ENCODE results near the gene CD22. TPM values are rescaled to one million over a fixed set of nuclear protein-coding genes. Genes with fewer than 3 reads are reported as not detected.

Gene CD22
- total RNA-seq, 2 experiments from 2014 or later: 0.41 TPM; not detected in 1

GRCh38 chr19:35291916-35292315 is 37.1 kb upstream of the CD22 start, which contains the start of gene MAG:
TSS of gene MAG (plus strand) at chr19:35292161. CDS start at chr19:35295409, 3,248 bp downstream.
- no peaks in the 10 kb centered on the region for H3K36me3 Mint-ChIP-seq
- H3K9me3 Mint-ChIP-seq (ENCODE audit: low read depth): no peaks in the 10 kb centered on the region
- H3K4me1 Mint-ChIP-seq: peaks cover 8% of the 10 kb centered on the region
- CTCF ChIA-PET: no interaction called here
- ATAC-seq (no peak), DNase-seq (no peak)
- H3K27ac Mint-ChIP-seq: no peak within 1 kb of the TSS
- H3K4me3 Mint-ChIP-seq: no peak within 1 kb of the TSS
- no peaks in the 10 kb centered on the region for H3K27me3 Mint-ChIP-seq

GRCh38 chr19:35292421-35293362 is 36.3 kb upstream of the CD22 start:
- no peak for ATAC-seq
- peaks cover 8% of the 10 kb centered on the region for H3K4me1 Mint-ChIP-seq
- H3K27me3 Mint-ChIP-seq: no peaks in the 10 kb centered on the region
- H3K36me3 Mint-ChIP-seq: no peaks in the 10 kb centered on the region
- CTCF ChIA-PET: no interaction called here
- DNase-seq: no peak
- H3K27ac Mint-ChIP-seq: no peak overlapping the region
- no peak overlapping the region for H3K4me3 Mint-ChIP-seq
- no peaks in the 10 kb centered on the region for H3K9me3 Mint-ChIP-seq (ENCODE audit: low read depth)

DNA sequence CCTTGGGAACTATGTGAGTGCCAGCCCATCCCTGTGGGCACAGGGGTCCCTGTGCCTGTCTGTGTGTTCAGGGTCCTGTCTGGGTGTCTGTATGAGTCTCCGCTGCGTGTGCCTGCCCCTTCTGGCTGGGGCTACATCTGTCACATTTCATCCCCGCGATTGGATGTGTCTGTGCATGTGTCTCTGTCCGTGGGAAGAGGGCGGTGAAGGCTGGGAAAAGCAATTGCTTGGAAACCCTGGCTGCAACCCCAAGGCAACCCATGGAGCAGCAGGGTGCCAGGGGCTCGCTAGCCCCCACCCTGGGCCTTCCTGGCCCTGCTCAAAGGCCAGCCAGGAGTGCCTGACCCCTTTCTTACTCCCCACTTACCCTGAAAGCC is 35.6 kb upstream of the CD22 start:
- Mint-ChIP-seq H3K27me3 (no peaks in the 10 kb centered on the region), H3K4me1 (peaks cover 8% of the 10 kb centered on the region), H3K4me3 (no peak overlapping the region), H3K9me3 (ENCODE audit: low read depth) (no peaks in the 10 kb centered on the region), H3K27ac (no peak overlapping the region), H3K36me3 (no peaks in the 10 kb centered on the region)
- CTCF ChIA-PET: no interaction called here
- ATAC-seq: no peak
- DNase-seq: no peak

DNA sequence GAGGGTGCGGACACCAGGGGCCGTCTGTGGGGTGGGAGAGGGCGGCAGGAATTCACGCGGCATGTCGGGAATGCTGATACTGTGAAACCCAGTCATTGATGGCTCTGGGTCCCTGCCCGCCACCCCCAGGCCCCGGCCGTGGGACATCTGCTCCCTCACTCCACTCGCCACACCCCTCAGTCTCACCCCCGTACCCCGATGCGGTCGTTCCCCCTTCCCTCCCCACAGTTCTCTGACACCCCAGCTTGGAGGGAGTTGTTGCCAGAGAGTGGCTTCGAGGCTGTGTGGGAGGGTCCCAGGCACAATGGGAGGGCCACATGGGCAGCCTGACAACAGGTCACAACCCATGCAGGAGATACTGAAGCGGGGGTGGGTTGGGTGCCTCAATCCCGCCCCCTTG is 35.2 kb upstream of the CD22 start:
- H3K4me3 Mint-ChIP-seq: no peak overlapping the region
- DNase-seq (no peak), ATAC-seq (no peak)
- peaks cover 8% of the 10 kb centered on the region for H3K4me1 Mint-ChIP-seq
- CTCF ChIA-PET: interaction anchor here (1.5 kb wide), 1 partner anchor 59 kb away, joined by 3 read pairs; no protein-coding TSS in a partner anchor
- H3K27ac Mint-ChIP-seq: no peak overlapping the region
- H3K36me3 Mint-ChIP-seq: no peaks in the 10 kb centered on the region
- H3K9me3 Mint-ChIP-seq (ENCODE audit: low read depth): no peaks in the 10 kb centered on the region
- H3K27me3 Mint-ChIP-seq: no peaks in the 10 kb centered on the region

- Mint-ChIP-seq H3K9me3 (ENCODE audit: low read depth) (no peaks in the 10 kb centered on the region), H3K4me1 (peaks cover 8% of the 10 kb centered on the region), H3K4me3 (no peak overlapping the region), H3K27ac (no peak overlapping the region), H3K27me3 (no peaks in the 10 kb centered on the region), H3K36me3 (no peaks in the 10 kb centered on the region)
- ATAC-seq (no peak), DNase-seq (no peak)
- CTCF ChIA-PET: interaction anchor here (1.5 kb wide), 1 partner anchor 58 kb away, joined by 3 read pairs; no protein-coding TSS in a partner anchor
These were observed 34.7 kb upstream of the CD22 start for GRCh38 chr19:35294328-35294727.

GRCh38 chr19:35294859-35295791 is 33.9 kb upstream of the CD22 start:
- Mint-ChIP-seq H3K4me1 (peaks cover 8% of the 10 kb centered on the region), H3K27me3 (no peaks in the 10 kb centered on the region), H3K36me3 (no peaks in the 10 kb centered on the region), H3K27ac (no peak overlapping the region), H3K4me3 (no peak overlapping the region), H3K9me3 (ENCODE audit: low read depth) (no peaks in the 10 kb centered on the region)
- ATAC-seq (peak; percentile 4), DNase-seq (no peak)
- CTCF ChIA-PET: interaction anchor here (1.0 to 1.5 kb wide), 2 partner anchors 27 to 58 kb away, joined by 3 read pairs; no protein-coding TSS in a partner anchor

GRCh38 chr19:35295792-35296462 is 33.1 kb upstream of the CD22 start:
- H3K36me3 Mint-ChIP-seq: no peaks in the 10 kb centered on the region
- peaks cover 8% of the 10 kb centered on the region for H3K4me1 Mint-ChIP-seq
- H3K9me3 Mint-ChIP-seq (ENCODE audit: low read depth): no peaks in the 10 kb centered on the region
- no peak overlapping the region for H3K4me3 Mint-ChIP-seq
- CTCF ChIA-PET: interaction anchor here (1.0 kb wide), 1 partner anchor 28 kb away, joined by 3 read pairs; no protein-coding TSS in a partner anchor
- DNase-seq (peak; percentile 73), ATAC-seq (peak; percentile 81)
- no peak overlapping the region for H3K27ac Mint-ChIP-seq
- no peaks in the 10 kb centered on the region for H3K27me3 Mint-ChIP-seq

GRCh38 chr19:35296644-35297514 is 32.1 kb upstream of the CD22 start:
- Mint-ChIP-seq H3K4me3 (no peak overlapping the region), H3K4me1 (peaks cover 8% of the 10 kb centered on the region), H3K27ac (no peak overlapping the region), H3K9me3 (ENCODE audit: low read depth) (no peaks in the 10 kb centered on the region), H3K36me3 (no peaks in the 10 kb centered on the region), H3K27me3 (no peaks in the 10 kb centered on the region)
- DNase-seq (no peak), ATAC-seq (peak; percentile 17)
- CTCF ChIA-PET: no interaction called here

GRCh38 chr19:35297515-35297848 is 31.5 kb upstream of the CD22 start:
- CTCF ChIA-PET: no interaction called here
- Mint-ChIP-seq H3K27me3 (peaks cover 2% of the 10 kb centered on the region), H3K36me3 (no peaks in the 10 kb centered on the region), H3K4me3 (no peak overlapping the region), H3K9me3 (ENCODE audit: low read depth) (no peaks in the 10 kb centered on the region), H3K4me1 (peaks cover 8% of the 10 kb centered on the region), H3K27ac (no peak overlapping the region)
- ATAC-seq (no peak), DNase-seq (no peak)

DNA sequence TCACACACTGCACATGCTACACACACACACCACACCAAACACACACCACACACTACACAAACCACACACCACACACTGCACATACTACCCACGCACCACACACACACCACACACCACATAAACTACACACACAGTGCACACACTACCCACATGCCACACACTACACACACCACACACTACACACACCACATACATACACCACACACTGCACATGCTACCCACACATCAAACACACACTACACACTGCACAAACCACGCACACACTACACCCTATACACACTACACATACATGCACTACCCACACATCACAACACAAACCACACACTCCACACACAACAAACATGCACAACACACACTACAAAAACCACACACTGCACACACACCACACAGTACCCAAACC is 31.1 kb upstream of the CD22 start:
- CTCF ChIA-PET: no interaction called here
- no peak overlapping the region for H3K4me3 Mint-ChIP-seq
- ATAC-seq (no peak), DNase-seq (no peak)
- H3K9me3 Mint-ChIP-seq (ENCODE audit: low read depth): no peaks in the 10 kb centered on the region
- no peaks in the 10 kb centered on the region for H3K36me3 Mint-ChIP-seq
- H3K27me3 Mint-ChIP-seq: peaks cover 2% of the 10 kb centered on the region
- peaks cover 8% of the 10 kb centered on the region for H3K4me1 Mint-ChIP-seq
- no peak overlapping the region for H3K27ac Mint-ChIP-seq

GRCh38 chr19:35298561-35298972 is 30.4 kb upstream of the CD22 start:
- ATAC-seq (no peak), DNase-seq (no peak)
- CTCF ChIA-PET: no interaction called here
- Mint-ChIP-seq H3K9me3 (ENCODE audit: low read depth) (no peaks in the 10 kb centered on the region), H3K4me1 (peaks cover 8% of the 10 kb centered on the region), H3K27ac (no peak overlapping the region), H3K4me3 (no peak overlapping the region), H3K27me3 (peaks cover 2% of the 10 kb centered on the region), H3K36me3 (no peaks in the 10 kb centered on the region)

DNA sequence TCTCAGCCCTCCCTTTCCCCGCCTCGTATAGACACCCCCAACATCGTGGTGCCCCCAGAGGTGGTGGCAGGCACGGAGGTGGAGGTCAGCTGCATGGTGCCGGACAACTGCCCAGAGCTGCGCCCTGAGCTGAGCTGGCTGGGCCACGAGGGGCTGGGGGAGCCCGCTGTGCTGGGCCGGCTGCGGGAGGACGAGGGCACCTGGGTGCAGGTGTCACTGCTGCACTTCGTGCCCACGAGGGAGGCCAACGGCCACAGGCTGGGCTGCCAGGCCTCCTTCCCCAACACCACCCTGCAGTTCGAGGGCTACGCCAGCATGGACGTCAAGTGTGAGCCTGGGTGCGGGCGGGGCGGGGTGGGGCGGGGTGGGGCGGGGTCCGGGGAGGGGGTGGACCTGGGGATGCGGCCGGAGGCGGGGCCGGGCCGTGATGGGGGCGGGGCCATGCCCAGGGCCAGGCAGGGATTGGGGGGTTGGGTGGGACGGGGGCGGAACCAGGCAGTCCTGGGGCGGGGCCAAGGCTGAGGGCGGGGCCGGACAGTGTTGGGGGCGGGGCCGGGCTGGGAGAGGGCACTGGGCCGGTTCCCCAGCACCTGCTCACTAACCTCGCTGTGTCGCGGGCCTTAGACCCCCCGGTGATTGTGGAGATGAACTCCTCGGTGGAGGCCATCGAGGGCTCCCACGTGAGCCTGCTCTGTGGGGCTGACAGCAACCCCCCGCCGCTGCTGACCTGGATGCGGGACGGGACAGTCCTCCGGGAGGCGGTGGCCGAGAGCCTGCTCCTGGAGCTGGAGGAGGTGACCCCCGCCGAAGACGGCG is 29.3 kb upstream of the CD22 start:
- Mint-ChIP-seq H3K36me3 (no peaks in the 10 kb centered on the region), H3K27me3 (peaks cover 2% of the 10 kb centered on the region), H3K4me3 (no peak overlapping the region), H3K4me1 (peaks cover 8% of the 10 kb centered on the region), H3K27ac (no peak overlapping the region), H3K9me3 (ENCODE audit: low read depth) (no peaks in the 10 kb centered on the region)
- CTCF ChIA-PET: no interaction called here
- ATAC-seq (no peak), DNase-seq (no peak)
